Measurements from ENCODE around the gene PPFIA4.

Gene PPFIA4

GRCh38 chr1:203054184-203054583 is 27.9 kb downstream of the PPFIA4 start:
- no peak overlapping the region for H3K4me3 ChIP-seq (ENCODE audit: low read length)
- TF ChIP-seq ZNF274 (IDR thresholded peaks at IDR 0.05; ENCODE audit: low read depth, low read length), result no peak

DNA sequence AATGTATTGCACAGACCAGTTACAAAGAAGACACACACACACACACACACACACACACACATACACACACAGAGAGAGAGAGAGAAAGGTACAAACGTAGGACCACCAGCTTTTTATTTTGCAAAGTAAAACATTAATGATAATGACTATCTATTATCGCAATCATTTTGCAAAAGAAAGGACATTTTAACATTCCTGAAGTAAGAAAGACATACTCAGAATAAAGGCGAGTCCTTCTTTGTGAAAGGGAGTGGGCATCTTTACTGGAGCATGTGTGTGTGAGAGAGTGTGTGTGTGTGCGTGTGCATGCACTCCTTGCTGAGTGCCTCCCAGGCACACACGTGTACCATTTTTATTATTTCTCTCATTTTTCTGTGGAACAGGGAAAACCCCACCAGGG is 28.4 kb downstream of the PPFIA4 start:
- H3K4me3 ChIP-seq (ENCODE audit: low read length), result no peak overlapping the region
- TF ChIP-seq ZNF274 (IDR thresholded peaks at IDR 0.05; ENCODE audit: low read depth, low read length), result no peak

GRCh38 chr1:203055161-203055799 is 29.0 kb downstream of the PPFIA4 start:
- H3K4me3 ChIP-seq (ENCODE audit: low read length), result no peak overlapping the region
- no peak for TF ChIP-seq ZNF274 (IDR thresholded peaks at IDR 0.05; ENCODE audit: low read depth, low read length)

- TF ChIP-seq ZNF274 (IDR thresholded peaks at IDR 0.05; ENCODE audit: low read depth, low read length), result no peak
- H3K4me3 ChIP-seq (ENCODE audit: low read length), result no peak overlapping the region
These were observed 29.7 kb downstream of the PPFIA4 start for GRCh38 chr1:203056012-203056411.

- H3K4me3 ChIP-seq (ENCODE audit: low read length), result no peak overlapping the region
- no peak for TF ChIP-seq ZNF274 (IDR thresholded peaks at IDR 0.05; ENCODE audit: low read depth, low read length)
These were observed 30.2 kb downstream of the PPFIA4 start for GRCh38 chr1:203056516-203056915.

DNA sequence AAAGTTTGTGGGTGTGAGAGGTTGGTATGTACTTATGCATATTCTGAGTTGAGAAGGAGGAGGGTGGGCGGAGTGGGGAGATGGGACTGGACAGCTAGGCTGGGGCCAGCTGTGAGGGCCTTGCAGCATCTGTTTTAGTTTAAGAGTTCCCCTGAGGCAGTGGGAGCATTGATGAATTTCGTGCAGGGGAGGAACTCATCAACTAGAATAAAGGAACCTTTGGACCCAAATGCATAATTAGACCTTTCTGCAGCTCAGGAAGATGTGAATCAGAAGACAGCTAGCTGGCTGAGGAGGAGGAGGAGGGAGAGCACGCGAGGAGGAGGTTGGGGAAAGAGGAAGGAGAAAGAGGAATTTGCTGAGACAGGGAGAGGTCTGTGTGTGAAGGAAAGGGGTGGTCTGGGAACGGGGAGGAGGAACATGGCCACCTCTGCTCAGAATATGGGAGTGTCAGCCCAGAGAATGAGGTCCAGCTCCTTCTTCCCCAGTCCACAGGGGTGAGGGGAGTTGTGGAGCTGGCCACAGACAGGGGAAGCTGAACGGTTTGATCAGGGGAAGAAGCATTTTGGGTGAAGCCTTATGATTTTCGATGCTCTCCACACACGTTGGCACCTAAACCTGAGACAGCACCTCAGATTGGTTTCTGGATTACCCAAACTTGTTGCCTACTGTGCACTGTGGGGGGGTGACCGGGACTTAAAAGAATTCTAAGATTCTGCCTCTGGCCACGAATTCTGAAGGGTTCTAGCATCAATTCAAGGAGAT is 31.8 kb downstream of the PPFIA4 start:
- no peak for TF ChIP-seq ZNF274 (IDR thresholded peaks at IDR 0.05; ENCODE audit: low read depth, low read length)
- H3K4me3 ChIP-seq (ENCODE audit: low read length), result no peak overlapping the region

- H3K4me3 ChIP-seq (ENCODE audit: low read length), result no peak overlapping the region
- no peak for TF ChIP-seq ZNF274 (IDR thresholded peaks at IDR 0.05; ENCODE audit: low read depth, low read length)
These were observed 32.3 kb downstream of the PPFIA4 start for GRCh38 chr1:203058676-203058935.

DNA sequence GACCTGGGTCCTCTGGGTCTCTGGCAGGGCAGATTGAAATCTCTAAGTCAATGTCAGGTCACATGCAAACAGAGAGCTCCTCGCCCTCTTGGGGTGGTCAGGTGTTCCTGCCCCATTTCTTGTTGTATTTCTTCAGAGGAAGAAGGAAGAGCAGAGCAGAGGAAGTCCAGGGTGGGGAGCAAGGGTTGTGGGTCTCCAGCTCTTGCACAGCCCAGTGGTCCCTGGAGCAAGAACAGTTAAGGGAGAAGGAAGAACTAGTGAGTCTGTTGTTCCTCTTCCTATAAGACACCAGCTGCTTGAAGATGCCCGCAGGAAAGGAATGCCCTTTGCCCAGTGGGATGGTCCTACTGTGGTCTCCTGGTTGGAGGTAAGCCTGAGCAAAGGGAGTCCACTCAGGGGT is 33.2 kb downstream of the PPFIA4 start:
- no peak overlapping the region for H3K4me3 ChIP-seq (ENCODE audit: low read length)
- no peak for TF ChIP-seq ZNF274 (IDR thresholded peaks at IDR 0.05; ENCODE audit: low read depth, low read length)

DNA sequence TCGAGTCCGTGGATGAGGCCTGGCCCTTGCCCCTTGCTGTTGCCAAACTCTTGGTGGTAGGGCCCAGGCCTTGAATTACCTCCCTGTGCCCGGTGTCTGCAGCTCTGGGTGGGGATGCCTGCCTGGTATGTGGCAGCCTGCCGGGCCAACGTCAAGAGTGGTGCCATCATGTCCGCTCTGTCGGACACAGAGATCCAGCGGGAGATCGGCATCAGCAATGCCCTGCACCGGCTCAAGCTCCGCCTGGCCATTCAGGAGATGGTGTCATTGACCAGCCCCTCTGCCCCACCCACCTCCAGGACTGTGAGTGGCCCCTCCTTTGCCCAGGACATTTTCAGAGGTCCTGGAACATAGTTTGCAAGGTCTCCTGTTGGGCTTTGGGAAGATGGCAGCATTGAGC is 33.8 kb downstream of the PPFIA4 start:
- TF ChIP-seq ZNF274 (IDR thresholded peaks at IDR 0.05; ENCODE audit: low read depth, low read length), result no peak

DNA sequence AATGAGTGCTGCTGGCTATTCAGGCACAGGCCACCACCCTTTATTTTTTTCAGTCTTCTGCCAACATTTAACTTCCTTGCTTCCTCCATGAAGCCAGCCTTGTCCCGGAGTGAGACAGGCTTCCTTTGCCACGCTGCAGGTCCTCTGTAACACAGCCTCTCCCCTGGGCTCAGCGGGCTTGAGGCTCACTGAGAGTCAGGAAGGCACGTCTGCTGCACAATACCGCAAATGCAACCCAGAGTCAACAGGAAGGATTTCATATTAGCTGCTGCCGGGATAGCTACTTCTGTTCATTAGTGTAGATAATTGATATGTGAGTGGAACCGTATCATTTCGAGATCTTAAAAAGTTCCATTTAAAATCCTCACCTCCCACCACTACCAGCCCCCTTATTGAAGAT is 37.0 kb downstream of the PPFIA4 start:
- no peak for TF ChIP-seq ZNF274 (IDR thresholded peaks at IDR 0.05; ENCODE audit: low read depth, low read length)
- no peak overlapping the region for H3K4me3 ChIP-seq (ENCODE audit: low read length)

More for the DNA sequence above, 33.8 kb downstream of the PPFIA4 start:
- H3K4me3 ChIP-seq (ENCODE audit: low read length), result no peak overlapping the region

- TF ChIP-seq ZNF274 (IDR thresholded peaks at IDR 0.05; ENCODE audit: low read depth, low read length), result no peak
- no peak overlapping the region for H3K4me3 ChIP-seq (ENCODE audit: low read length)
These were observed 38.9 kb downstream of the PPFIA4 start for GRCh38 chr1:203065191-203065590.

GRCh38 chr1:203065986-203066385 is 39.7 kb downstream of the PPFIA4 start:
- no peak for TF ChIP-seq ZNF274 (IDR thresholded peaks at IDR 0.05; ENCODE audit: low read depth, low read length)
- no peak overlapping the region for H3K4me3 ChIP-seq (ENCODE audit: low read length)

DNA sequence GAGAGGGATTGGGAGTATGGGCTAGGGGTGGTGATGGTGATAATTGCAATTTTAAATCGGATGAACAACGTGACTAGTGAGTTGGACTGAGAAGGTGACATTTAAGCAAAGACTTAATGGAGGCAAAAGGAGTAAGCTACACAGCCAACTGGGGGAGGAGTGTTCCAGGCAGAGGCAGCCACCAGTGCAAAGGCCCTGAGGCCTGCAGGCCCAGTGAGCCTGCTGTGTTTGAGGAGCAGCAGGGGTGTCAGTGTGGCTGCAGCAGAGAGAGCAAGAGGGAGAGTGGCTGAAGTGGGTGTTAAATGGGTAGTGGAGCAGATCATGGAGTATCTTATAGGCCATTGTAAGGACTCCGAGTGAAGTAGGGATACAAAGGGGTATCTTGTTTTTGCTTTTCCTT is 40.7 kb downstream of the PPFIA4 start:
- no peak for TF ChIP-seq ZNF274 (IDR thresholded peaks at IDR 0.05; ENCODE audit: low read depth, low read length)
- H3K4me3 ChIP-seq (ENCODE audit: low read length), result no peak overlapping the region

DNA sequence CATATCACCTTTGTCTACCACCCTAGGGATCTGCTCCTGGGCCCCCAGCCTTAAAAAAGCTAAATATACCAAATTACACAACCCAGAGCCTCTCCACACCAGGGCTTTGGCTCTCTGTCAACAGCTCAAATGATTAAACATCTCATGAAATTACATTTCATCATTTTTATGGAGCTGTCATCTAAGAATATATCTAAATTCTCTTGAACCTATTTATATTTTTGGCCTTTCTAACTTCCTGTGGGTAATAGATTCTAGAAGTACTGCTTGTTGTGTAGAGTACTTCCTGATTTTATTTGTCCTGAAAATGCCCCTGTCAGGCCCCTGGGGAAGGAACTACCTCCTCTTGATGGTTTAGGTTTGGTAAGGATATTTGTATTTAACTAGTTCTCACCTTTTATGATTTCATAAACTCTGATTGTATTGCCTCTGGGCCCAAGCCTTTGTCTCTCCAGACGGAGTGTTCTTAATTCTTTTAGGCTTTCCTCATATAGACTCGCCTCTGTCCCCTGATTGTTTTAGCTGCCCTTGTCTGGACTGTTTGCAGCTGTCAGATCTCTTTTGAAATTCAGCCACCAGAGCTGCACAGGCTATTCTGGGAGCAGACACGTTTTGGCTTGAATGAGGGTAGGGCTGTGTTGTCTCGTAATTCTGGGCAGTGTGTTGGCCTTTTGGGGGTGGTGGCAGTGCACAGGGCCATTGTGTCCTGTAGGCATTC is 42.9 kb downstream of the PPFIA4 start:
- no peak for TF ChIP-seq ZNF274 (IDR thresholded peaks at IDR 0.05; ENCODE audit: low read depth, low read length)
- H3K4me3 ChIP-seq (ENCODE audit: low read length), result no peak overlapping the region

DNA sequence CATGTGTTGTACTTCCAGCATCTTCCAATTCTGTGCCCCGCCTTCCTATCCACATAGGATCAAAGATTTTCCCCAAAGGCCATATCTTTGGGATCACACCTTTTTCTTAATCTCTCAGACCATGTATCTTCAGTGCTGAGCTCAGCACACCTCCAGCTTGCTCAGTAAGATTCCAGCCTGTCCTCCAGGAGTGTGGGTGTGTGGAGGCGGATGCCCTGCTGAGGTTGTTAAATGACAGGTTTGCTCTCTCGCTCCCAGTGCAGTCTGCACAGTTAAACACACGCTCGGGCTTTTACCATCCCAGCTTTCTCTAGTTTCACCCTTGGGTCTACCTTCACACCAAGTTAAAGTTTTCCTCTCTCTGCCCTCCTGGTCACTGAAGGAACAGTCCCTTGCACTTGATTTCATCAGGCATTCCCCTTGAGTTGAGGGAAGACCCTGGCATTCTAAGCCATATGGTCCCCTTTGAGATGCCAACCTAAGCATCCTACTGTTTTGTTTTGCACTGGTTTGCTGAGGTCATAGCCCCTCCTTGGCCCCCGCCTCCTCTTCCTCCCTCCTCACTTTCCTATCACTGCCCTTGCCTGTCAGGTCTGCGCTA is 45.8 kb downstream of the PPFIA4 start:
- no peak for TF ChIP-seq ZNF274 (IDR thresholded peaks at IDR 0.05; ENCODE audit: low read depth, low read length)
- H3K4me3 ChIP-seq (ENCODE audit: low read length), result no peak overlapping the region
